HG02973 (cell line): ENCODE measurements around the gene CD244.

Experiments
- ATAC-seq: cut with Tn5 transposase; IDR thresholded peaks from one replicate; pipeline ENCODE4 v1.9.1; 2021; ENCODE audit warnings: moderate library complexity; ENCODE audit not compliant: unreplicated experiment

Gene CD244

DNA sequence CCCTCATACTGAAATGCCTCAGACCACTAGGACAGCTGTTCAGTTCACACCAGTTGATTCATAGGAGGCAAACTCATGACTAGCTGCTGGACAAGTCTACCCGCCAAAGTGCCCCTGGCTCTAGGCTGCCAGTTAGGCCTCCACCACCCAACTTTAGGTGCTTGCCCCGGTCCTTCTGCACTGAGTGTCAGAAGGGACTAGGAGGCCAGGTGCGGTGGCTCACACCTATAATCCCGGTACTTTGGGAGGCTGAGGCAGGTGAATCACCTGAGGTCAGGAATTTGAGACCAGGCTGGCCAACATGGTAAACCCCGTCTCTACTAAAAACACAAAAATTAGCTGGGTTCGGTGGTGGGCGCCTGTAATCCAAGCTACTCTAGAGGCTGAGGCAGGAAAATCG lies 47.8 kb downstream of the CD244 start:
- ATAC-seq = no peak

DNA sequence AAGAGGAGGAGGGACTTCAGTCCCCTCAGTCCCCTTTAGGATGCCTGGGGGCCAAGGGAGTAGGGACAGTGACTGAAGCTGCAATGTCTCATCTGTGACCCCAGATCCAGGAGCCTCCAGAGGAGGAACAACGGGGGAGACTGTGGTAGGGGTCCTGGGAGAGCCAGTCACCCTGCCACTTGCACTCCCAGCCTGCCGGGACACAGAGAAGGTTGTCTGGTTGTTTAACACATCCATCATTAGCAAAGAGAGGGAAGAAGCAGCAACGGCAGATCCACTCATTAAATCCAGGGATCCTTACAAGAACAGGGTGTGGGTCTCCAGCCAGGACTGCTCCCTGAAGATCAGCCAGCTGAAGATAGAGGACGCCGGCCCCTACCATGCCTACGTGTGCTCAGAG lies 48.4 kb downstream of the CD244 start:
- no peak for ATAC-seq

DNA sequence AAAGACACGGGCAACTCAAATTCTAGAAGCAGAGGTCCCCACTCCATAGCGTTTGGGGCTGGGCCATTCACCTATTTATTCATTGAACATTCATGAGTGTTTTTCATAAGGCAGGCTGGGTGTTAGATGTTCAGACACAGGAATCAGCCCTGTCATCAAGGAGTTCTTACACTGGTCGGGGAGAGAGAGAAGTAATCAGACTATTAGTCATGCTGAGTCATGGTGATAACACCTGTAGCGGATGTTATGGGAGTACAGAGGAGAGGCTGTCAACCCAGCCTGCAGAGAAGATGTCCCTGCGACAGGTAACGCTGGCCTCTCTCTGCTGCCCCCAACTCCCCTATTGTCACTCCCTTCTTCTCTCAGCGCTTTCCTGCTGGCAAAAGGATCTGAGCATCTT lies 49.5 kb downstream of the CD244 start:
- ATAC-seq = peak; percentile 54

DNA sequence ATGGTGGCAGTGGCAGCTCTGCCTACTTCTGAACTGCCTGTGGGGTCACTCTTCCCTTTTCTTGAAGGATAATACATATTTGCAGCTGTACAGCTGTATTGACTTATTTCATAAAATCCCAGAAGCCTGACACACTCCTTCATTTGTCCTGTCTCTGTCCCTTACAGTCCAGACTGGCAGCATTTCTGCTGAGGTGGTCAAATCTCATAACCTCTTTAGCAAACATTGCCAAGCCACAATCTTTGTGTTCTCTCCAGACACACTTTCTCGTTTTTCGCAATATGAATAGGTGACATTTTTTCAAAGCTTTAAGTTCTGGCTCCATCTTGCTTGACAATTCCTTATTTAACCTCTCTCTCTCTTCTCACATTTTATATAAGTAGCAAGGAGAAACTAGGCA lies 51.5 kb downstream of the CD244 start:
- ATAC-seq = no peak

DNA sequence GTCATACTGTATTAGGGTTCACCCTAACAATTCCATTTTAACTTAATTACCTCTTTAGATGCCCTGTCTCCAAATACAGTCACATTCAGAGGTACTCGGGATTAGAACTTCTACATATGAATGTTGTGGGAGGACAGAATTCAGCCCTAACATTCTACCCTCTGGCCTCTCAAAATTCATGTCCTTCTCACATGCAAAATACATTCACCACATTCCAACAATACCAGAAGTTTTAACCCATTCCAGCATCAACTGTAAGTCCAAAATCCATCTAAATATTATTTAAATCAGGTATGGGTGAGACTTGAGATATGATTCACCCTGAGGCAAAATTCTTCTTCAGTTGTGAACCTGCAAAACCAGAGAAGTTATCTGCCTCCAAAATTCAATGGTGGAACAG lies 52.2 kb downstream of the CD244 start:
- no peak for ATAC-seq

DNA sequence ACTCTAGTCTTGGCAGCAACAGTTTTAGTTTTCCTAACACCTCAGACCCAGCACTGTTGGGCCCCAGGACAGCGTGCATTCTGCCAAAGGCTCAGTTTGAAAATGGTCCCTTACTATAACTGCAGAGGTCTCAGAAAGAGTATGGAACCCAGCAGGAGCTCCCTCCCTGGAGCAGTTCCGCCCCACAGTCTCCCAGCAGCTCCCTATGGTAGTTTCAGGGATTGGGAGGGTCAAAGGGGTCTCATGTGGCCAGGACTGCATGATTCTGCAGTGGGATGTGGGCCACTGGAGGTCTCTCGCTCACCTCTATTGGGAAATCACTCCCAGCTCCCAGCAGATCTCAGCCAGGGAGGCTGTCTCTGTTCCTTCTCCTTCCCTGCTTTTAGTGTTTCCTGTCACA lies 54.4 kb downstream of the CD244 start:
- no peak for ATAC-seq

GRCh38 chr1:160807738-160808137 lies 54.9 kb downstream of the CD244 start:
- no peak for ATAC-seq

- no peak for ATAC-seq
Measured at GRCh38 chr1:160807247-160807646, 55.4 kb downstream of the CD244 start.

GRCh38 chr1:160806784-160807183 lies 55.9 kb downstream of the CD244 start:
- no peak for ATAC-seq

DNA sequence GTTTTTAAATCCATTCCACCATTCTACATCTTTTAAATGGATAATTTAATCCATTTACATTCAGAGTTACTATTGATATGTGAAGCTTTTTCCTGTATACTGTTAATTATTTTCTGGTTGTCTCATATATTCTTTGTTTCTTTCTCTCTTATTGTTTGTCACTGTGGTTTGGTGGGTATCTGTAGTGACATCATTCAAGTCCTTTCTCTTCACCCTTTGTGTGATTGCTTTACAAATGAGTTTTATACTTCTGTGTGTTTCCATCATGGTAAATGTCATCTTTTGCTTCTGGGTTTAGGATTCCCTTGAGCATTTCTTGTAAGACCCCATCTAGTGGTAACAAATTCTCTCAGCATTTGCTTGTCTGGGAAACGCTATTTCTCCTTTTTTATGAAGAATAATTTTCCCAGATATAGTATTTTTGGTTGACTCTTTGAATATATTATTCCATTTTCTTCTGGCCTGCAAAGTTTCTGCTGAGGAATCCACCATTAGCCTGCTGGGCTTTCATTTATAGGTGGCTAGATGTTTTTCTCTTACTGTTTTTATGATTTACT lies 56.5 kb downstream of the CD244 start:
- ATAC-seq = no peak

DNA sequence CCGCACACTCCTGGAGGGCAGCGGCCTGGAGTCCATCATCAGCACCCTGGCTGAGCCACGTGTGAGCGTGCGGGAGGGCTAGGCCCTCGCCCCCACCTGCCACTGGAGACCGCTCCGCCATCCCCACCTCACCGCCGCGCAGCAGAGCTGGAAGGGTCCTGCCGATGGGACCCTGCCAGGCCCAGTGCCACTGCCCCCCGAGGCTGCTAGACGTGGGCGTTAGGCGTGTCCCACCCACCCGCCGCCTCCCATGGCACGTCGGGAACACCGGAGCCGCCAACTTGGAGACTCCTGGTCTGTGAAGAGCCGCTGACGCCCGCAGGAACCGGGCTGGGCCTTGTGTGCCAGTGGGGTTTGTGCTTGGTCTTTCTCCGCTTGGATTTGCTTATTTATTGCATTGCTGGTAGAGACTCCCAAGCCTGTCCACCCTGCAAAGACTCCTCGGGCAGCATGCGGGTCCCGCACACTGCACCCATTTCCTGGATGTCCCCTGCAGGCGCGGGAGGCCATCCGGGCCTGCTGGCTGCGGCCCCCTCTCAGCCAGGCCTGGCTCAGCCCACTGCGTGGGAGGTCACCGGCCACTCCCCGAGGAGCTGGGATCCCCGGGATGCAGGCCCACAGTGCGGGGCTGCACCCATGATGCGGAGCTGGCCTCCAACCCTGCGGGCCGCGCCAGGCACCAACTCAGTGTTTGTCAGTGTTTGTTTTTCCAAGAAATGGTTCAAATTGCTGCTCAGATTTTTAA lies 60.7 kb downstream of the CD244 start:
- no peak for ATAC-seq

GRCh38 chr1:160800645-160801408 lies 61.9 kb downstream of the CD244 start:
- no peak for ATAC-seq

GRCh38 chr1:160800142-160800541 lies 62.5 kb downstream of the CD244 start:
- ATAC-seq = no peak

- ATAC-seq = no peak
Measured at GRCh38 chr1:160799641-160800040, 63.0 kb downstream of the CD244 start.

- ATAC-seq = no peak
Measured at GRCh38 chr1:160798439-160798838, 64.2 kb downstream of the CD244 start.

GRCh38 chr1:160797861-160798273 lies 64.8 kb downstream of the CD244 start:
- no peak for ATAC-seq

DNA sequence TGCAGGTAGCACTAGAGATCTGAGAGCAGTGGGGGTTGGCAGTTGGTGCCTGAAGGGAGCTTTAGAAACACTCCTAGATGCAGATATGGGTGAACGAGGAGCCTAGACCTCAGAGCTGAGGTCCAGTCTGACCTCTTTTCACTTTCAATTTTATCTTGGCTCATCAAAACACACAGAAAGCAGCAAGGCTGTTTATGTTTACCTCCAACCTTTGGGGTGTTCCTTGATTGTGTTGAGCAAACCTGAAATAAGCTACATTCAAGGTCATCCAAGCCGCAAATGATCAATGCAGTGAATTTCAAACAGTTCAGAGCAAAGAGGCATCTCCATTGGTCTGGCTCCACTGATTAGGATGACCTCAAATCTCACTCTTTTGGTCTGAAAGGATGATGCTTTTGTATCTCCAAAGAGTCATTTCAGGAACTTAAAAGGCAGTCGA lies 65.4 kb downstream of the CD244 start:
- no peak for ATAC-seq

GRCh38 chr1:160795951-160796383 lies 66.7 kb downstream of the CD244 start, which contains the start of gene LY9:
Gene LY9 (plus strand): TSS chr1:160796174. CDS start chr1:160796188, 14 bp downstream.
- peak; percentile 72 for ATAC-seq

DNA sequence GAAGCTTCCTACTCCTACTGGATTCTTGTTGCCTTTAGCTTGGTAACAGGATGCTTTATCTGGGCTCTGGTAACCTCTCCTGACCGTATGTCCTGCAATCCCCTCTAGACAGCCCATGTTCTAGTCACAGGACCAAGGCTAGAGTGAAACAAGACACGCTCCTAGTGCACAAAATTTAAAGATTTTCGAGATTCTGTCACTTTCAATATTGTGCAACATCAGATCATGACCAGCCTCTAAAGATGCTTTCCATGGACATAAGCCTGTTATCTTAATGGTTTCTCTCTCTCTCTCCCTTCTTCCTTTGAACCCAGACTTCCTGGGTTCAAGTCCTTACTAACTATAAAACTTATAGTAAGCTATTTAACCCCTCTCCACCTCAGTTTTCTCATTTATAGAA lies 68.3 kb downstream of the CD244 start:
- ATAC-seq = no peak

DNA sequence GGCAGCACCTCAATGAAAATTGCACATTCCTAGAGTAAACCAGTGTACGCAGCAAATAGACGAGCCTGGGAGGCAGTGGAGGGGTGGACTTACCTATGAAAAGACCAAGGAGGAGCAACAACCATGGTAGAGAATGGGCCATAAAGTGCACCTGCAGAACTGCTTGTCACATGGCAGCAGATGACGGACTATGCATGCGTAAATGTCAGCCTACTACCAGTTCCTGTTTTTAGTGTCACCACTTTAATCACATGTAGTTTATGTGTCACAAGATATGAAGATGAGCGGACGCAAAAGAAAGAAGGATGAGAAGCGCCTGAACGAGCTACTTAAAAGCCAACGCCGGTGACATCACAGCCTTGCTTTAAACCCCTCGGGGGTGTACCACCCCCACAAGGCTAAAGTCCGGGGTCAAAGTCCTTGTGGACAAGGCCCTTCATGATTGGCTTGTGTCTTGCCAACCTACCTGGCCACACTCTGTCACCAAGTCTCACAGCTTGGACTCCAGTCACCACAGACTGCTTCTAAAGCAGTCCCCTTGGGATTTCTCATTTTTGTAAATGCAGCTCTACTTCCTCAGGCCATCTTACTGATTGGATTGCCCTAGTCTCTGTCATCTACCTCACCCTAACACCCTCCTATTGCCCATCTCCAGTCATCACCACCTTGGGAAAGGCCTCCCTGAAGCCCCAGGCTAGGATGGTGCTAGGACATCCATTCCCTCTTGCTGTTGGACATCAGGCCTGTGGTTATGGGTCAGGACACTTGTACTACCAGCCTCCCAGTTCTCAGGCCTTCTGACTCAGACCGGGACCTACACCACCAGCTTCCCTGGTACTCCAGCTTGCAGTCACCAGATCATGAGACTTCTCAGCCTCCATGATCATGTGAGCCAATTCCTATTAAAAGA lies 72.7 kb downstream of the CD244 start:
- peak; percentile 67 for ATAC-seq
